Posterior cingulate gyrus (tissue), 11 donors: Measurements from ENCODE around the gene QPRT.
A peak's percentile ranks its signal among the peaks of the same experiment; 100 is the strongest.
"Not testable (repeated sequence)": the region's sequence is repeated elsewhere in the genome, so short reads cannot be mapped to it uniquely, and the experiment has no call there.

Source experiments
- DNase-seq, 10 donors: peaks; one replicate each; pipeline versions ENCODE4 v3.0.0 to v3.0.0-alpha.2; 2020 to 2021; ENCODE audit warnings: mixed read lengths in 3 of 10
- intact Hi-C: fragments of 100-400 bp; cut with DNase I; formaldehyde crosslinking; loops from one replicate; pipeline ENCODE4 v1.15.1; 2023

QPRT gene

DNA sequence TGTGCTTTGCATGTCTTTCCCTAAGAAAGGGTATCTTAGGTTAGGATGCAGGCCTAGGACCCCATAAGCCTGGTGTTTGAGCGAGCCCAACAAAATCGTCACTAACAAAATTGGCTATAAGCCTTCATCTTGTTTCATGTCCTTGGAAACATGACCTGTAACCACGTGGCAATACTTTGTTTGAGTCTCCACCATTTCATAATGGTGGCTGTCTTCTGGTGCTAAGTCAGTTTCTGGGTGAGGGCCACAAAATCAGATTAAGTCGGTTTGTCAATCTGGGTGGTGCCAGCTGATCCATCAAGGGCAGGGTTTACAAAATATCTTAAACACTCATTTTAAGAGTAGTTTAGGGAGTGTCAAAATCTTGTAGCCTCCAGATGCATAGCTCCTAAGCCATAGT lies 33.8 kb downstream of the QPRT start:
- intact Hi-C loops: no loop called here
- DNase-seq: peak in 1 of 10 donors; percentile 18

DNA sequence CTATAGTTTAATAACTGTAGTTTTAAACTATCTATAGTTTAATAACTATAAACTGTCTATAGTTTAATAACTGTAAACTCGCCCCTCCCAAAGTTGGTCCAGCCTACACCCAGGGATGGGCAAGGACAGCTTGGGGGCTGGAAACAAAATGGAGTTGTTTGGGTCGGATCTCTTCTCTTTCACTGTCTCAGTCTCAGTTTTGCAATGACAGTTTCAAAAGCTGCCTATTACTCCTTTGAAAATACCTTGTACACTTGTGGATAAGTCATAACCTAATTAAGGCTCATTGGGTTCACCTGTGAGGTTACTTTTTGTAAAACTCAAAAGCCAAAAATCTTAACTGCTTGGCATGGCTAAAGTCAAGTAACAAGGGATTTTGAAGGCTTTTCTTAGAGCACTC lies 35.4 kb downstream of the QPRT start:
- intact Hi-C loops: no loop called here
- DNase-seq: peak in 1 of 10 donors; percentile 14

DNA sequence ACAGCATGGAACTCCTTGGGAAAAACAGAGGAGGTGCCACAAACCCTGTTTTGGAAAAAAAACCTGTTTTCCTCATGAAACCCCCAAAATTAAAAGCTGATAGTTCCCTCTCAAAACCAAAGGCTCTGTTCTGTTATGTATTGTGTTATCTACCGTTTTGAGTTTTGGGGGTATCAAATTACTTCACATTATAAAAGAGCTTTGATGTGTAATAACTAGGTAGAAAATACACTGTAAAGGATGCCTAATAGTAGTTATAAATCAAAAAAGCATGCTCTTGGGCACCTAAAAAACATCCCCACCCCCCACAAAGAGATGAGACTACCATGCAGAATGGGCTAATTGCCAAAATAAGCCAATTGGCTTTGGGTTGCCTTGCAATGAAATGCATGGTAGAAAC lies 36.0 kb downstream of the QPRT start:
- intact Hi-C loops: no loop called here

GRCh38 chr16:29717113-29717512 lies 38.1 kb downstream of the QPRT start:
- peak in 2 of 10 donors; percentile 27 to 60 for DNase-seq
- intact Hi-C loops: no loop called here

More for the DNA sequence above, 36.0 kb downstream of the QPRT start:
- DNase-seq: no peak

GRCh38 chr16:29719063-29719462 lies 40.1 kb downstream of the QPRT start:
- DNase-seq: peak in 1 of 10 donors; percentile 32
- intact Hi-C loops: no loop called here

DNA sequence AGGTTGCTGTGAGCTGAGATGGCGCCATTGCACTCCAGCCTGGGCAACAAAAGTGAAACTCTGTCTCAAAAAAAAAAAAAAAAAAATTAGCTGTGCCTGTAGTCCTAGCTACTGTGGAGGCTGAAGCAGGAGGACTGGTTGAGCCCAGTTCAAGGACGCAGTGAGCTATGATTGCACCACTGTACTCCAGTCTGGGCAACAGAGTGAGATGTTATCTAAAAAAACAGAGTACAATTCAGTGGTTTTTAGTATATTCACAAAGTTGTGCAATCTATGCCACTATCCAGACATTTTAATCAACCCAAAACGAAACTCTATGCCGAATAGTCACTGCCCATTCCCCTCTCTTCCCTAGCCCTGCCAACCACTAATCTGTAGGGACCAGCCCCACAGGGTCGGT lies 41.7 kb downstream of the QPRT start:
- intact Hi-C loops: no loop called here

DNA sequence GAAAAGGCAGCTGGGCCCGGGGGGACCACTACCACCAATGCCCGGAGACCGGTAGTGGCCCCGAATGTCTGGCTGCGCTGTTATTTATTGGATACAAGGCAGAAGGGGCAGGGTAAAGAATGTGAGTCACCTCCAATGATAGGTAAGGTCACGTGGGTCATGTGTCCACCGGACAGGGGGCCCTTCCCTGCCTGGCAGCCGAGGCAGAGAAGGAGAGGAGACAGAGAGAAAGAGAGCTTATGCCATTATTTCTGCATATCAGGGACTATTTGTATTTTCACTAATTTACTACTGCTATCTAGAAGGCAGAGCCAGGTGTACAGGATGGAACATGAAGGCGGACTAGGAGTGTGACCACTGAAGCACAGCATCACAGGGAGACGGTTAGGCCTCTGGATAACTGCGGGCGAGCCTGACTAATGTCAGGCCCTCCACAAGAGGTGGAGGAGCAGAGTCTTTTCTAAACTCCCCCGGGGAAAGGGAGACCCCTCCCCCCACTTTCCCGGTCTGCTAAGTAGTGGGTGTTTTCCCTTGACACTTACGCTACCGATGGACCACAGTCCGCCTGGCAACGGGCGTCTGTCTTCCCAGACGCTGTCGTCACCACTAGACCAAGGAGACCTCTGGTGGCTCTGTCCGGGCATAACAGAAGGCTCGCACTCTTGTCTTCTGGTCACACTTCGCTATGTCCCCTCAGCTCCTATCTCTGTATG lies 42.3 kb downstream of the QPRT start:
- peak; percentile 49 to 95 (median 74) for DNase-seq
- intact Hi-C loops: not testable (repeated sequence)

More for the DNA sequence above, 41.7 kb downstream of the QPRT start:
- peak in 1 of 10 donors; percentile 11 for DNase-seq

DNA sequence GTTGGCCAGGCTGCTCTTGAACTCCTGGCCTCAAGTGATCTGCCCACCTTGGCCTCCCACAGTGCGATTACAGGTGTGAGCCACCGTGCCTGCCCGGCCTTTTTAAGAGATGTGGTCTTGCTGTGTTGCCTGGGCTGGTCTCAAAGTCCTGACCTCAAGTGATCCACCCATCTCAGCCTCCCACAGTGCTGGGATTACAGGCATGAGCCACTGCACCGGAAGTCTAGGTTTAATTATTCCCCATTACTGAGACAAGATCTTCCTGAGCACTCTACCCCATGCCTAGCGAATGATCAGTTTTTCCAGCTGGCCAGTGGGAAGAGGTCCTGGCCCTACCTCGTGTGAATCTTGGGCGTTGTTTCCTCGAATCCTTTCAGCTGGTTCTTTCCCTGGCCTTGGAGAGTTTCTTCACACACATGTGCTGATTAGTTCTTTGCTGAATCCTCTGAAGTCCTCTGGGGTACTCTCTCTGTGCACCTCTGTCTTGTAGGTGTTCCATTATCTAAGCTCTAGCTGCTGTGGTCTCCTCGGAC lies 47.9 kb downstream of the QPRT start:
- peak in 1 of 10 donors; percentile 22 for DNase-seq
- intact Hi-C loops: no loop called here

- intact Hi-C loops: no loop called here
- peak in 2 of 10 donors; percentile 35 to 44 for DNase-seq
Observed at GRCh38 chr16:29727452-29727851, 48.5 kb downstream of the QPRT start.

DNA sequence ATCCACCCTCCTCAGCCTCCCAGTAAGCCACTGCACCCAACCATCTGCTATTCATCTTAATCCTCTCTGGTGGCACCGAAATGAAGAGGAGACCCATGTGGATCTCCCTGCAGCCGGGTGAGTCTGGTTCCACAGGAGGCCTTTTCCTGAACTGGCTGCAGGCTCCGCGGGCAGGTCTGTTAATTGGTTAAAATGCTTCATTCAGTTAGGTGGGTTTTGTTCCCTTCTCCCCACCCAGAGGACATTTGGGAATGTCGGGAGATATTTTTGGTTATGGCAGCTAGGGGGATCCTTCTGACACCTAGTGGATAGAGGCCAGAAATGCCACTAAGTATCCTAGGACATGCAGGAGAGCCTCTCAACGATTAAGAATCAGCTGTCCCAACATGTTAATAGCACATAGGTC lies 50.1 kb downstream of the QPRT start:
- intact Hi-C loops: no loop called here
- DNase-seq: peak in 3 of 10 donors; percentile 6 to 72 (median 8)

DNA sequence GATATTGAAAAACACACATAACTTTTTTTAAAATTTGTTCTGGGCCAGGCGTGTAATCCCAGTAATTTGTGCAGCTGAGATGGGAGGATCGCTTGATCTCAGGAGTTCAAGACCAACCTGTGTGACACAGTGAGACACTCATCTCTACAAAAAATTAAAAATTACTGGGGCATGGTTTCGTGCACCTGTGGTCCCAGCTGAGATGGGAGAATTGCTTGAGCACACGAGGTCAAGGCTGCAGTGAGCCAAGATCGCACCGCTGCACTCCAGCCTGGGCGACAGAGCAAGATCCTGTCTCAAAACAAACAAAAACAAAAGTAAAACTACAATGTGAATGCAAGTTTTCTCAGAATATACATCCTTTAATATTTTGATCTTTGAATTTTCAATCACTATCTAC lies 51.7 kb downstream of the QPRT start:
- DNase-seq: peak in 1 of 10 donors; percentile 13
- intact Hi-C loops: no loop called here

DNA sequence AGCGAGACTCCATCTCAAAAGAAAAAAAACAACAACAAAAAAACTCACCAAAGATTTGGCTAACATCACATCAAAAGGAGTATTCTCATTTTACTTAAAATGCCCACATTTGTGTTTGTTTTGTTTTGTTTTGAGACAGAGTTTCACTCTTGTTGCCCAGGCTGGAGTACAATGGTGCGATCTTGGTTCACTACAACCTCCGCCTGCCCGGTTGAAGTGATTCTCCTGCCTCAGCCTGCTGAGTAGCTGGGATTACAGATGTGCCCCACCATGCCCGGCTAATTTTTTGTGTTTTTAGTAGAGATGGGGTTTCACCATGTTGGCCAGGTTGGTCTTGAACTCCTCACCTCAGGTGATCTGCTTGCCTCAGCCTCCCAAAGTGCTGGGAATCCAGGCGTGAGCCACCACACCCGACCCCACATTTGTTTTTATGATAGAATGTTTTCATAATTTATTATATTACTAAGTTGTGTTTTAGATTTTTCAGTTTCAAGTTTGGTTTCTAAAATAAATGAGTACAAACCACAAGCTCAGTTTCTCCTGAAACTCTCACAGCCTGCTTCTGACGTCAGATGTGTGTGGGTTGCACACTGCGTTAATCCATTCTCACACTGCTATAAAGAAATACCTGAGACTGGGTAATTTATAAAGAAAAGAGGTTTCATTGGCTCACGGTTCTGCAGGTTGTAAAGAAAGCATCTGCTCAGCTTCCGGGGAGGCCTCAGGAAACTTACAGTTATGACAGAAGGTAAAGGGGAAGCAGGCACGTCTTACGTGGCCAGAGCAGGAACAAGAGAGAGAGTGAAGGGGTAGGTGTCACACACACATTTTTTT lies 53.0 kb downstream of the QPRT start:
- DNase-seq: peak in 2 of 10 donors; percentile 11 to 13
- intact Hi-C loops: not testable (repeated sequence)

DNA sequence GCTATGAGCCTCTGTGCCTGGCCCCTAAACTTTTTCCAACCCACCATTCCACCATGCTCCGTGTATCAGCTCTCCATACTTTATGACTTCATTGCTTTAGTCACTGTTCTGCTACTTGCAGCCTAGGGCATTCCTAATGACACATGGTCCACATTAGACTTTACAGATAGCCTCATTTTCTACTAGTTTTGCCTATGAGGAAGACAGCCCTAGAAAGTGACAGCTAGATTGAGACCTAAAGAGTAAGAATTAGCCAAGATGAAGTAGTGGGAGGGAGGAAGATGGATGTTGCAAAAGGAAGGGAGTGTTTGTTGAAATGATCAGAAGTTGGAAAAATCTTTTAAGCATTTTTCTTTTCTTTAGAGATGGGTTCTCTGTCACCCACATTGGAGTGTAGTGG lies 55.8 kb downstream of the QPRT start:
- intact Hi-C loops: no loop called here

GRCh38 chr16:29736112-29736511 lies 57.1 kb downstream of the QPRT start:
- DNase-seq: no peak
- intact Hi-C loops: no loop called here

More for the DNA sequence above, 55.8 kb downstream of the QPRT start:
- no peak for DNase-seq

GRCh38 chr16:29736764-29737163 lies 57.8 kb downstream of the QPRT start:
- intact Hi-C loops: no loop called here
- peak in 1 of 10 donors; percentile 18 for DNase-seq

DNA sequence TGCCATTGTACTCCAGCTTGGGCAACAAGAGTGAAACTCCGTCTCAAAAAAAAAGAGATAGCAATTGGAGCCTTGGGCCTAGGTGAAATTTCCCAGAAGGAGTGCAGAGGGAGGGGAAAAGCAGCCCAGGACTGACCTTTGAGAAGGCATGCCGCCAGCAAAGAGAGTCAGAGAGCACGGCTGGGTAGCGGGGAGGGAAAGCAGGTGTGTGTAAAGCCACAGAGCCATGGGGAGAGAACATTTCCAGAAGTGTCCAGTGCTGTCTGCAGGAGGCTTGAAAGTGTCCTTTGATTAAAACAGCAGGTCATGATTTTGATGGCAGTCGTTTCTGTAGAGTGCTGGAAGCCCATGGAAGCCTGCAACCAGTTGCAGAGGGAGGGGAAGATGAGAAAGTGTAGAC lies 58.7 kb downstream of the QPRT start:
- intact Hi-C loops: no loop called here
- DNase-seq: no peak

DNA sequence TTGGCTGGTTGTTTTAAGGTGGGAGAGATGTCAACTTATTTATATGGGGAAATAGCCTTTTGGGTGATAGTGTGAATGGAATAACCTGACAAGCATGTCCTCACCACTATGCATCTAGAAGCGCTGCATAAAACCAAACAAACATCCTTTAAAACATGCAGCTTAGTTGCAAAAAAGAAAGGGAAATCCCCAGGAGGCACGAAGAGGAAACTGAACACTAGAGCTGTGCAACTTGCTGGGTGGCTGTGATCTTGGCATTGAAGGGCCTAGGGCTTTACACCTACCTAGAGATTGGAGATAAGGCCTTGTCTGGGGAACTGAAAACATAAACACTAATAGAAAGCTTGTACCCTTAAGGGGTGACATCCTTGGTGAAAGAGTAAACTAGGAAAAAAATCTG lies 59.5 kb downstream of the QPRT start:
- intact Hi-C loops: no loop called here
- no peak for DNase-seq

- intact Hi-C loops: not testable (repeated sequence)
- peak in 1 of 10 donors; percentile 7 for DNase-seq
Observed at GRCh38 chr16:29739927-29740629, 61.1 kb downstream of the QPRT start.

DNA sequence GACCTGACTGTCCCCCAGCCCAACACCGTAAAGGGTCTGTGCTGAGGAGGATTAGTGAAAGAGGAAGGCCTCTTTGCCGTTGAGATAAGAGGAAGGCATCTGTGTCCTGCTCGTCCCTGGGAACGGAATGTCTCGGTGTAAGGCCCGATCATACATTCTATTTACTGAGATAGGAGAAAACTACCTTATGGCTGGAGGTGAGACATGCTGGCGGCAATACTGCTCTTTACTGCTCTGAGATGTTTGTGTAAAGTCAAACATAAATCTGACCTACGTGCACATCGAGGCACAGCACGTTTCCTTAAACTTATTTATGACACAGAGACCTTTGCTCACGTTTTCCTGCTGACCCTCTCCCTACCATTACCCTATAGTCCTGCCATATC lies 61.6 kb downstream of the QPRT start:
- peak in 1 of 10 donors; percentile 39 for DNase-seq
- intact Hi-C loops: not testable (repeated sequence)

- DNase-seq: peak in 2 of 10 donors; percentile 9 to 24
- intact Hi-C loops: no loop called here
Observed at GRCh38 chr16:29742683-29743275, 63.8 kb downstream of the QPRT start.
